Mesothelial cell of epicardium (in vitro differentiated cells): Measurements from ENCODE around the gene ARMC9. TPM values are rescaled to one million over a fixed set of nuclear protein-coding genes. Genes with fewer than 3 reads are reported as not detected.
A peak's percentile ranks its signal among the peaks of the same experiment; 100 is the strongest.

ENCODE experiments used
- DNase-seq, 2 experiments: peaks; one replicate each; pipeline ENCODE4 v3.0.0; 2021; ENCODE audit warnings: low spot score in 2 of 2; ENCODE audit not compliant: unreplicated experiment in 2 of 2
- H3K27ac Mint-ChIP-seq: 2 replicates; pipeline ENCODE4 v1.8.0; 2021; ENCODE audit warnings: mixed read lengths
- H3K27me3 Mint-ChIP-seq: 2 replicates; pipeline ENCODE4 v1.8.0; 2021; ENCODE audit warnings: low read depth, mixed read lengths
- H3K36me3 Mint-ChIP-seq: 2 replicates; pipeline ENCODE4 v1.8.0; 2021; ENCODE audit warnings: mixed read lengths
- H3K4me1 Mint-ChIP-seq: 2 replicates; pipeline ENCODE4 v1.8.0; 2021; ENCODE audit warnings: mixed read lengths
- H3K4me3 Mint-ChIP-seq: 2 replicates; pipeline ENCODE4 v1.8.0; 2021; ENCODE audit warnings: mild to moderate bottlenecking, moderate library complexity, mixed read lengths
- H3K9me3 Mint-ChIP-seq: 2 replicates; pipeline ENCODE4 v1.8.0; 2021; ENCODE audit warnings: mixed read lengths
- total RNA-seq: library from RNA; stranded (reverse); gene quantifications from 3 replicates; pipeline ENCODE4 v1.2.1, GENCODE V29; 2021
- TF ChIP-seq, protein P1 (sequence below): fragments of 200-600 bp; sonication (generic); IDR thresholded peaks from one replicate; pipeline ENCODE4 v1.5.0; 2021; ENCODE audit warnings: antibody characterized with exemption; ENCODE audit not compliant: unreplicated experiment

Gene ARMC9
- total RNA-seq, 1 donor from 2014 or later, result 52.3 TPM

GRCh38 chr2:231169488-231169887, 28.9 kb upstream of the ARMC9 start:
- H3K27ac Mint-ChIP-seq, result peak overlapping the region; percentile 9
- no peak for DNase-seq
- TF ChIP-seq, protein P1, sequence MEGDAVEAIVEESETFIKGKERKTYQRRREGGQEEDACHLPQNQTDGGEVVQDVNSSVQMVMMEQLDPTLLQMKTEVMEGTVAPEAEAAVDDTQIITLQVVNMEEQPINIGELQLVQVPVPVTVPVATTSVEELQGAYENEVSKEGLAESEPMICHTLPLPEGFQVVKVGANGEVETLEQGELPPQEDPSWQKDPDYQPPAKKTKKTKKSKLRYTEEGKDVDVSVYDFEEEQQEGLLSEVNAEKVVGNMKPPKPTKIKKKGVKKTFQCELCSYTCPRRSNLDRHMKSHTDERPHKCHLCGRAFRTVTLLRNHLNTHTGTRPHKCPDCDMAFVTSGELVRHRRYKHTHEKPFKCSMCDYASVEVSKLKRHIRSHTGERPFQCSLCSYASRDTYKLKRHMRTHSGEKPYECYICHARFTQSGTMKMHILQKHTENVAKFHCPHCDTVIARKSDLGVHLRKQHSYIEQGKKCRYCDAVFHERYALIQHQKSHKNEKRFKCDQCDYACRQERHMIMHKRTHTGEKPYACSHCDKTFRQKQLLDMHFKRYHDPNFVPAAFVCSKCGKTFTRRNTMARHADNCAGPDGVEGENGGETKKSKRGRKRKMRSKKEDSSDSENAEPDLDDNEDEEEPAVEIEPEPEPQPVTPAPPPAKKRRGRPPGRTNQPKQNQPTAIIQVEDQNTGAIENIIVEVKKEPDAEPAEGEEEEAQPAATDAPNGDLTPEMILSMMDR, result no peak
- H3K9me3 Mint-ChIP-seq, result no peaks in the 10 kb centered on the region
- H3K27me3 Mint-ChIP-seq, result no peaks in the 10 kb centered on the region
- H3K4me1 Mint-ChIP-seq, result peaks cover 20% of the 10 kb centered on the region
- peaks cover 47% of the 10 kb centered on the region for H3K36me3 Mint-ChIP-seq
- H3K4me3 Mint-ChIP-seq, result no peak overlapping the region

DNA sequence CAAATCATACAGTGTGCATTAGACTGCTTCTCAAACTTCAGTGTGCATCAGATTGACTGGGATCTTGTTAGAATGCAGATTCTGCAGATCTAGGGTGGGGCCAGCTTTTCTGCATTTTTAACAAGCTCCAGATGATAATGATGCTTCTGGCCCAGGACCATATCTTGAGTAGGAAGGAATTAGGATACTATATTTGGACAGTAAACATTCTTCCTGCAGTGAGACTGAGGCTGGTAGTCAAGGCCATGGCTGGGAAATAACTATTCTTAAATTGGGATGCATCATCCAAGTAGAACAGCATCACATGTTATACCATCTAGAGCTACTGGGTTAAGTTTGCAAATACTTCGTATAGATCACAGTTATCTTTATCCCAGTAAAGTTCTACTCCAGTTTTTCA, 28.4 kb upstream of the ARMC9 start:
- TF ChIP-seq, protein P1, result no peak
- peak overlapping the region; percentile 9 for H3K27ac Mint-ChIP-seq
- peaks cover 21% of the 10 kb centered on the region for H3K4me1 Mint-ChIP-seq
- no peaks in the 10 kb centered on the region for H3K9me3 Mint-ChIP-seq
- H3K36me3 Mint-ChIP-seq, result peaks cover 45% of the 10 kb centered on the region
- no peak overlapping the region for H3K4me3 Mint-ChIP-seq
- no peak for DNase-seq
- H3K27me3 Mint-ChIP-seq, result no peaks in the 10 kb centered on the region

- peaks cover 37% of the 10 kb centered on the region for H3K36me3 Mint-ChIP-seq
- TF ChIP-seq, protein P1, result no peak
- no peaks in the 10 kb centered on the region for H3K27me3 Mint-ChIP-seq
- no peak for DNase-seq
- H3K27ac Mint-ChIP-seq, result no peak overlapping the region
- H3K4me3 Mint-ChIP-seq, result no peak overlapping the region
- H3K4me1 Mint-ChIP-seq, result peaks cover 21% of the 10 kb centered on the region
- no peaks in the 10 kb centered on the region for H3K9me3 Mint-ChIP-seq
Observed at GRCh38 chr2:231172025-231172424, 26.4 kb upstream of the ARMC9 start.

- H3K4me1 Mint-ChIP-seq, result peaks cover 17% of the 10 kb centered on the region
- H3K9me3 Mint-ChIP-seq, result no peaks in the 10 kb centered on the region
- H3K36me3 Mint-ChIP-seq, result peaks cover 28% of the 10 kb centered on the region
- DNase-seq, result no peak
- TF ChIP-seq, protein P1, result no peak
- no peak overlapping the region for H3K4me3 Mint-ChIP-seq
- peak overlapping the region; percentile 82 for H3K27ac Mint-ChIP-seq
- H3K27me3 Mint-ChIP-seq, result no peaks in the 10 kb centered on the region
Observed at GRCh38 chr2:231174211-231174651, 24.2 kb upstream of the ARMC9 start.

DNA sequence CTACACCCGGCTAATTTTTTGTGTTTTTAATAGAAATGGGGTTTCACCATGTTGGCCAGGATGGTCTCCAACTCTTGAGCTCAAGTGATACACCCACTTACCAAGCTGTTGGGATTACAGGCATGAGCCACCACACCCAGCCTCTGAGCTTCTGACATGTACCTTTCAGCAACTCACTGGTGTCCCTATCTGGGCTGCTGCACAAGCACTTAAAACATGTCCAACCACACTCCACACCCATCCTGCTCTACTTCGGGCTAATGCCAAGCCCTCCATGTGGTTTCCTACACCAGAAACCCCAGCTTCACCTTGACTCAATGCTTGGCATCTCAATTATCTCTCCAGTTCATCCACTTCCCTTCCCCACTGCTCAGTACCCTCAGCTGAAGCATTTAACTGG, 22.4 kb upstream of the ARMC9 start:
- no peaks in the 10 kb centered on the region for H3K27me3 Mint-ChIP-seq
- peaks cover 14% of the 10 kb centered on the region for H3K4me1 Mint-ChIP-seq
- TF ChIP-seq, protein P1, result no peak
- DNase-seq, result no peak
- H3K4me3 Mint-ChIP-seq, result no peak overlapping the region
- H3K27ac Mint-ChIP-seq, result peak overlapping the region; percentile 67
- no peaks in the 10 kb centered on the region for H3K9me3 Mint-ChIP-seq
- H3K36me3 Mint-ChIP-seq, result peaks cover 22% of the 10 kb centered on the region
